Measurements from ENCODE around the gene ACOX1. TPM values are rescaled to one million over a fixed set of nuclear protein-coding genes. Genes with fewer than 3 reads are reported as not detected.

The ACOX1 gene
- total RNA-seq, 4 donors from 2014 or later, result 33.7 to 44.4 (median 39.1) TPM

DNA sequence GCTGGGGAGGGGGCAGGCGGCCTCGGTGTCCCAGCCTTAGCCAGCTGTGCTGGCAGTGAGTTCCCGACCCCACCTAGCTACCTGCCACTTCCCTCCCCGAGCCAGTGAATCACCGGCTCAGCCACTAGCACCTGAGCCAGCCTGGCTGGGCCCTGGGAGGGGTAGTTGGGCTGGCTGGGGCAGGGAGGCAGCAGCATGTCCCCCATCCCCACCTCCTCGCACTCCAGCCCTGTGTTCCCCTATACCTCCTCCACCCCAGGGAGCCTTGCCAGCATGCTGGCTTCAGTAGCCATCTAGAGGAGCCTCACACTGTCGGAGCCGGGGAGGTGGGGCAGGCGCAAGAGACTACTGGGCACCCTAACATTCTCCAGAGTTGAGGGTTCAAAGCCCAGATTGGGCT lies 45.4 kb upstream of the ACOX1 start:
- DNase-seq (ENCODE audit: low spot score in 2 of 2), result no peak
- TF ChIP-seq, protein P1, sequence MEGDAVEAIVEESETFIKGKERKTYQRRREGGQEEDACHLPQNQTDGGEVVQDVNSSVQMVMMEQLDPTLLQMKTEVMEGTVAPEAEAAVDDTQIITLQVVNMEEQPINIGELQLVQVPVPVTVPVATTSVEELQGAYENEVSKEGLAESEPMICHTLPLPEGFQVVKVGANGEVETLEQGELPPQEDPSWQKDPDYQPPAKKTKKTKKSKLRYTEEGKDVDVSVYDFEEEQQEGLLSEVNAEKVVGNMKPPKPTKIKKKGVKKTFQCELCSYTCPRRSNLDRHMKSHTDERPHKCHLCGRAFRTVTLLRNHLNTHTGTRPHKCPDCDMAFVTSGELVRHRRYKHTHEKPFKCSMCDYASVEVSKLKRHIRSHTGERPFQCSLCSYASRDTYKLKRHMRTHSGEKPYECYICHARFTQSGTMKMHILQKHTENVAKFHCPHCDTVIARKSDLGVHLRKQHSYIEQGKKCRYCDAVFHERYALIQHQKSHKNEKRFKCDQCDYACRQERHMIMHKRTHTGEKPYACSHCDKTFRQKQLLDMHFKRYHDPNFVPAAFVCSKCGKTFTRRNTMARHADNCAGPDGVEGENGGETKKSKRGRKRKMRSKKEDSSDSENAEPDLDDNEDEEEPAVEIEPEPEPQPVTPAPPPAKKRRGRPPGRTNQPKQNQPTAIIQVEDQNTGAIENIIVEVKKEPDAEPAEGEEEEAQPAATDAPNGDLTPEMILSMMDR (IDR thresholded peaks at IDR 0.05), result no peak
- TF ChIP-seq EP300 (IDR thresholded peaks at IDR 0.05) (no peak), POLR2A (IDR thresholded peaks at IDR 0.05) (no peak)
- Histone ChIP-seq H3K27me3 (peaks cover 0 to 26% of the 10 kb centered on the region in 2 donors), H3K4me1 (no peaks in the 10 kb centered on the region), H3K36me3 (no peaks in the 10 kb centered on the region), H3K27ac (no peak overlapping the region), H3K9me3 (no peaks in the 10 kb centered on the region), H3K4me3 (no peak overlapping the region)
- 82 to 83% methylated on average over 9 of the region's 9 CpGs for WGBS, 2 donors

DNA sequence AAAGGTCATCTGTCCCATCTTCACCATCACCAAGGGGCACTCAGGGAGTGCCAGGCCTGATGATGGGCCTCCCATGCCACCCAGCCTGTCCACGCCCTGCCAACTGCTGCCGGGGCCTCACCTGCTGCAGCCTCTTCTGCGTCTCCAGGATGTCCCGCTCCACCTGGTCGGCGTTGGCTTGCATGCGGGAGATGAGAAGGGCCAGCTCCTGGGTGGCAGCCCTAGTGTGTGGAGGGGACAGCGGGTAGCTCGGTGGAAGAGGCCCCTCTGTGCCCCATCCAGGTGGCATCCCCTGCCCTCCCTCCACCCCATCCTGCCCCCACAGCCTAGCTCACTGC lies 44.9 kb upstream of the ACOX1 start:
- no peaks in the 10 kb centered on the region for H3K4me1 ChIP-seq
- WGBS, 2 donors, result 84 to 92% methylated on average over 7 to 9 of the region's 9 CpGs
- no peaks in the 10 kb centered on the region for H3K36me3 ChIP-seq
- H3K27ac ChIP-seq, result no peak overlapping the region
- no peaks in the 10 kb centered on the region for H3K9me3 ChIP-seq
- TF ChIP-seq, protein P1 (IDR thresholded peaks at IDR 0.05), result no peak
- no peak overlapping the region for H3K4me3 ChIP-seq
- H3K27me3 ChIP-seq, result peaks cover 0 to 22% of the 10 kb centered on the region in 2 donors
- DNase-seq (ENCODE audit: low spot score in 2 of 2), result no peak

DNA sequence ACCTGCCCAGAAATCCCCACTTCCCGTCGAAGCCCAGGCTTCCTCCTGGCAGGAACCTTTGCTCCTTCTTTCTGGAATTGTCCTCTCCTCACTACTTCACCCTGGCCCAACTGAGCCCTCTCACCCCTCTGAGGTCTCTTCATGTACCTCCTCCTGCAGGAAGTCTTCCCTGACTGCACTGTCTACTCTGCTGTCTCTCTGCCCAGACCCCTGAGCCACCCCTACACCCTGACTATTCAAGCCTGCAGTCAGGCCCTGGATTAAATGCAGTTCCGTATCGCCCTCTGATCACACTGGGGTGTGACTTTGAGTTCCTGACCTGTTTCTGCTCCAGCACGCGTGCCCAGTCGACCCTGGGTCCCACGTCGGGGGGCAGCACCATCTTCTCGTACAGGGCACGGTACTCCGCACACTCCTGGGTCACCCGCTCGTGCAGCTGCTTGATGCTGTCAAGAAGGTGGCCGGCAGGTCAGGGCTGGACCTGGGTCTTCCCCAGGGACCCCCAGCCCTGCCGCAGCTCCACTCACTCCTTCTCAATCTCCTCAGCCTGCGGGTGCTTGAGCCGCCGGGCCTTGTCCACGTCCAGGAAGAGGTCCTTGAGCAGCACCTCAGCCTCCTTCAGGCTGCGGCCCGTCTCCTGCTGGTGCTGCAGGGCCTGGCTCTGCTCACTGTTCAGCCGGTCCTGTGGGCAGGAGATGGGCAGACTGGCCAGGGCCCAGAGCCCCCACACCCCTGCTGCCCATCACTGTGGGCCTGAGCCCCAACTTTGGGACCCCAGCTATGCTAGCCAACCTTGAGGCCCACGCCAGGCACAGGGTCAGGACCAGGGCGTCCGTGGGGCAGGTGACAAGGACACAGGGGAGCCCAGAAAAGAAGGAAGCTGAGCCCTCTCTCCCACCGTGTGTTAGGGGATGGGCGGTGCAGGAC lies 44.3 kb upstream of the ACOX1 start:
- no peak overlapping the region for H3K4me3 ChIP-seq
- no peaks in the 10 kb centered on the region for H3K9me3 ChIP-seq
- no peaks in the 10 kb centered on the region for H3K36me3 ChIP-seq
- TF ChIP-seq EP300 (IDR thresholded peaks at IDR 0.05) (no peak), POLR2A (IDR thresholded peaks at IDR 0.05) (no peak)
- TF ChIP-seq, protein P1 (IDR thresholded peaks at IDR 0.05), result no peak
- 83 to 87% methylated on average over 18 to 28 of the region's 28 CpGs for WGBS, 2 donors
- no peak for DNase-seq (ENCODE audit: low spot score in 2 of 2)
- H3K27ac ChIP-seq, result no peak overlapping the region
- H3K4me1 ChIP-seq, result no peaks in the 10 kb centered on the region
- peaks cover 0 to 22% of the 10 kb centered on the region in 2 donors for H3K27me3 ChIP-seq

DNA sequence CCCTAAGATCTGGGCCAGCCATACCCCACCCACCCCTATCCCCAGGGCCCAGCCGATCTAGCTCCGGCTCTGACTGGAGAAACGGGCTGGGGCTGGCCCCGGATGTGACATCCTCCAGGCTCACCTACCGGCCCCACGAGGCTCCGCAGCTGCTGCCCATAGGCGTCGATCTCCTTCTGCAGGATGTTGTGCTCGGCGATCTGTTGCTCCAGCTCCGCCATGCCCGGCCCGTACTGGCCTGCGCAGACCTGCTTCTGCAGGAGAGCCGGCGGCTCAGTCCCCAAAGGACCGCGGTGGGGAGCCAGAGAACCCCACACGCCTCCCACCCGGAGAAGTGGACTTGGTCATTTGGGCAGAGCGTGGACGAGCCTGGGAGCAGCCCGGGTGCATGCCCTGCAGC lies 43.3 kb upstream of the ACOX1 start:
- Histone ChIP-seq H3K27me3 (peaks cover 0 to 22% of the 10 kb centered on the region in 2 donors), H3K27ac (no peak overlapping the region), H3K4me1 (no peaks in the 10 kb centered on the region), H3K36me3 (no peaks in the 10 kb centered on the region), H3K9me3 (no peaks in the 10 kb centered on the region), H3K4me3 (no peak overlapping the region)
- 78 to 86% methylated on average over 13 to 15 of the region's 24 CpGs for WGBS, 2 donors
- no peak for TF ChIP-seq POLR2A (IDR thresholded peaks at IDR 0.05)
- no peak for TF ChIP-seq EP300 (IDR thresholded peaks at IDR 0.05)
- DNase-seq (ENCODE audit: low spot score in 2 of 2), result no peak

DNA sequence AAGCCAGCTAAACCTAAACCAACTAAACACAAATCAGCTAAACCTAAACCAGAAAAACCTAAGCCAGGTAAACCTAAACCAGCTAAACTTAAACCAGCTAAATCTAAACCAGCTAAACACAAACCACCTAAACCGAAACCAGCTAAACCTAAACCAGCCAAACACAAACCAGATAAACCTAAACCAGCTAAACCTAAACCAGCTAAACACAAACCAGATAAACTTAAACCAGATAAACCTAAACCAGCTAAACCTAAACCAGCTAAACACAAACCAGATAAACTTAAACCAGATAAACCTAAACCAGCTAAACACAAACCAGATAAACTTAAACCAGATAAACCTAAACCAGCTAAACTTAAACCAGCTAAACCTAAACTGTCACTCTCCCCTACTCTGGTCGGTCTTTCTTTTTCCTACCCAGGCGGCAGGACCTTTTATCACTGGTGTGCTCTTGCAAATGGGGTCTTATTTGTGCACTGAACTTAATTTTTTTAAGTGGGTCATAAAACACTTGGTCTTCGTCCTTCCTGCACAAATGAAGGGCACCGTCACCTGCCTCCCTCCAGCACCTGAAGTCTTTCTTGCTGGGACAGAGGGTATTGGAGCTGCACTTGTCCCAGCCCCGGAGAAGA lies 41.0 kb upstream of the ACOX1 start:
- Histone ChIP-seq H3K27me3 (peaks cover 0 to 24% of the 10 kb centered on the region in 2 donors), H3K4me1 (no peaks in the 10 kb centered on the region), H3K9me3 (no peaks in the 10 kb centered on the region), H3K4me3 (no peak overlapping the region), H3K36me3 (no peaks in the 10 kb centered on the region), H3K27ac (no peak overlapping the region)
- TF ChIP-seq EP300 (IDR thresholded peaks at IDR 0.05) (no peak), POLR2A (IDR thresholded peaks at IDR 0.05) (no peak)
- TF ChIP-seq, protein P1 (IDR thresholded peaks at IDR 0.05), result no peak
- DNase-seq (ENCODE audit: low spot score in 2 of 2), result no peak
- WGBS, 2 donors, result 75 to 77% methylated on average over 6 of the region's 6 CpGs
